ENCODE data around the gene PITX1. TPM values are rescaled to one million over a fixed set of nuclear protein-coding genes. Genes with fewer than 3 reads are reported as not detected.

PITX1 gene
- total RNA-seq, 3 donors from 2014 or later: 0.15 to 2.1 (median 0.33) TPM

GRCh38 chr5:135053278-135053677, 19.2 kb upstream of the PITX1 start:
- intact Hi-C loops (cut with DNase I; ENCODE audit: low total_unique reads): no loop called here
- DNase-seq (ENCODE audit: low spot score in 2 of 2): no peak
- no peaks in the 10 kb centered on the region for H3K4me1 ChIP-seq
- H3K27me3 ChIP-seq: peaks cover 0 to 41% of the 10 kb centered on the region in 2 donors
- no peaks in the 10 kb centered on the region for H3K36me3 ChIP-seq
- H3K27ac ChIP-seq: no peak overlapping the region
- TF ChIP-seq POLR2A (IDR thresholded peaks at IDR 0.05) (no peak), POLR2AphosphoS5 (IDR thresholded peaks at IDR 0.05) (no peak), CTCF (IDR thresholded peaks at IDR 0.05) (no peak)
- no peaks in the 10 kb centered on the region for H3K9me3 ChIP-seq
- H3K4me3 ChIP-seq: no peak overlapping the region

- DNase-seq (ENCODE audit: low spot score in 2 of 2): no peak
- intact Hi-C loops (cut with DNase I; ENCODE audit: low total_unique reads): no loop called here
- Histone ChIP-seq H3K9me3 (no peaks in the 10 kb centered on the region), H3K4me1 (no peaks in the 10 kb centered on the region), H3K4me3 (no peak overlapping the region), H3K27me3 (peaks cover 0 to 47% of the 10 kb centered on the region in 2 donors), H3K27ac (no peak overlapping the region), H3K36me3 (no peaks in the 10 kb centered on the region)
- TF ChIP-seq POLR2A (IDR thresholded peaks at IDR 0.05) (no peak), POLR2AphosphoS5 (IDR thresholded peaks at IDR 0.05) (no peak), CTCF (IDR thresholded peaks at IDR 0.05) (no peak)
Observed at GRCh38 chr5:135052511-135053145, 18.6 kb upstream of the PITX1 start.

GRCh38 chr5:135051872-135052271, 17.8 kb upstream of the PITX1 start:
- Histone ChIP-seq H3K9me3 (no peaks in the 10 kb centered on the region), H3K36me3 (no peaks in the 10 kb centered on the region), H3K27ac (no peak overlapping the region), H3K4me3 (no peak overlapping the region), H3K27me3 (peaks cover 0 to 53% of the 10 kb centered on the region in 2 donors), H3K4me1 (no peaks in the 10 kb centered on the region)
- intact Hi-C loops (cut with DNase I; ENCODE audit: low total_unique reads): no loop called here
- TF ChIP-seq POLR2AphosphoS5 (IDR thresholded peaks at IDR 0.05) (no peak), CTCF (IDR thresholded peaks at IDR 0.05) (no peak), POLR2A (IDR thresholded peaks at IDR 0.05) (no peak)
- DNase-seq (ENCODE audit: low spot score in 2 of 2): no peak

- DNase-seq (ENCODE audit: low spot score in 2 of 2): no peak
- H3K36me3 ChIP-seq: no peaks in the 10 kb centered on the region
- intact Hi-C loops (cut with DNase I; ENCODE audit: low total_unique reads): no loop called here
- peaks cover 0 to 57% of the 10 kb centered on the region in 2 donors for H3K27me3 ChIP-seq
- H3K9me3 ChIP-seq: no peaks in the 10 kb centered on the region
- TF ChIP-seq POLR2A (IDR thresholded peaks at IDR 0.05) (no peak), POLR2AphosphoS5 (IDR thresholded peaks at IDR 0.05) (no peak), CTCF (IDR thresholded peaks at IDR 0.05) (no peak)
- H3K4me1 ChIP-seq: no peaks in the 10 kb centered on the region
- H3K4me3 ChIP-seq: no peak overlapping the region
- no peak overlapping the region for H3K27ac ChIP-seq
Observed at GRCh38 chr5:135051399-135051798, 17.4 kb upstream of the PITX1 start.

- TF ChIP-seq CTCF (IDR thresholded peaks at IDR 0.05): no peak
- no peak for TF ChIP-seq POLR2A (IDR thresholded peaks at IDR 0.05)
- no peak for TF ChIP-seq POLR2AphosphoS5 (IDR thresholded peaks at IDR 0.05)
- H3K9me3 ChIP-seq: no peaks in the 10 kb centered on the region
- no peak overlapping the region for H3K27ac ChIP-seq
- H3K27me3 ChIP-seq: peaks cover 0 to 68% of the 10 kb centered on the region in 2 donors
- no peak for DNase-seq (ENCODE audit: low spot score in 2 of 2)
- intact Hi-C loops (cut with DNase I; ENCODE audit: low total_unique reads): no loop called here
- no peaks in the 10 kb centered on the region for H3K4me1 ChIP-seq
- no peak overlapping the region for H3K4me3 ChIP-seq
- H3K36me3 ChIP-seq: no peaks in the 10 kb centered on the region
Observed at GRCh38 chr5:135050244-135050767, 16.3 kb upstream of the PITX1 start.
